Endodermal cell (in vitro differentiated cells): ENCODE data around the gene BCAN. TPM values are rescaled to one million over a fixed set of nuclear protein-coding genes. Genes with fewer than 3 reads are reported as not detected.

Experiments
- DNase-seq: peaks from one replicate; pipeline ENCODE4 v3.0.0-alpha.2; 2017
- H3K27ac ChIP-seq: 2 replicates; pipeline ENCODE4 v1.5.1; 2013; ENCODE audit warnings: mild to moderate bottlenecking, low read depth, low read length, moderate library complexity
- H3K27me3 ChIP-seq: 2 replicates; pipeline ENCODE4 v1.6.1; 2013; ENCODE audit warnings: mild to moderate bottlenecking, low read length, moderate library complexity; ENCODE audit not compliant: insufficient read depth, control insufficient read depth, poor library complexity, severe bottlenecking
- H3K36me3 ChIP-seq: 2 replicates; pipeline ENCODE4 v1.7.0; 2013; ENCODE audit warnings: mild to moderate bottlenecking, low read length, moderate library complexity; ENCODE audit not compliant: control insufficient read depth, insufficient read depth
- H3K4me1 ChIP-seq: one replicate; pipeline ENCODE4 v1.7.0; 2013; ENCODE audit warnings: low read length; ENCODE audit not compliant: control insufficient read depth, insufficient read depth
- H3K4me3 ChIP-seq: 2 replicates; pipeline ENCODE4 v1.5.1; 2013; ENCODE audit warnings: mild to moderate bottlenecking, low read length, moderate library complexity
- H3K9ac ChIP-seq: 2 replicates; pipeline ENCODE4 v1.6.1; 2013; ENCODE audit warnings: mild to moderate bottlenecking, low read length, moderate library complexity; ENCODE audit not compliant: poor library complexity, severe bottlenecking; ENCODE audit errors: extremely low read depth
- H3K9me3 ChIP-seq: 2 replicates; pipeline ENCODE4 v1.6.1; 2013; ENCODE audit warnings: mild to moderate bottlenecking, low read length, moderate library complexity; ENCODE audit not compliant: control insufficient read depth
- H3K27ac Mint-ChIP-seq: 2 replicates; pipeline ENCODE4 v1.8.0; 2020; ENCODE audit warnings: mixed read lengths
- H3K27me3 Mint-ChIP-seq: 2 replicates; pipeline ENCODE4 v1.8.0; 2021; ENCODE audit warnings: mild to moderate bottlenecking, mixed read lengths; ENCODE audit not compliant: insufficient read depth
- H3K36me3 Mint-ChIP-seq: 2 replicates; pipeline ENCODE4 v1.8.0; 2020; ENCODE audit warnings: low read depth, mixed read lengths
- H3K4me1 Mint-ChIP-seq: 2 replicates; pipeline ENCODE4 v1.8.0; 2020; ENCODE audit warnings: mixed read lengths
- H3K4me3 Mint-ChIP-seq: 2 replicates; pipeline ENCODE4 v1.8.0; 2020; ENCODE audit warnings: mild to moderate bottlenecking, moderate library complexity, mixed read lengths
- H3K9me3 Mint-ChIP-seq: 2 replicates; pipeline ENCODE4 v1.8.0; 2020; ENCODE audit warnings: mild to moderate bottlenecking, mixed read lengths
- WGBS, 2 experiments: methylation state at CpG; one replicate each; pipeline versions ENCODE4 v1.1.5 to v1.1.7; 2013; ENCODE audit warnings: missing lambda C conversion rate in 2 of 2, mixed read lengths in 1 of 2; ENCODE audit not compliant: insufficient coverage in 1 of 2, insufficient read length in 1 of 2; 5-methylcytosine and 5-hydroxymethylcytosine counted together
- total RNA-seq, 2 donors: library from RNA; stranded (reverse); fragmentation: NEBNext Ultra II Directional in 1 of 2; extraction: Animal tissue kit (Norgen Biotek cat#: 25700) in 1 of 2; gene quantifications; 2 replicates in 1 of 2; 3 replicates in 1 of 2; pipeline ENCODE4 v1.2.1, GENCODE V29; 2021
- TF ChIP-seq, protein P1 (sequence below): fragments of 200-600 bp; sonication (generic); conservative IDR thresholded peaks from 2 replicates; pipeline ENCODE4 v1.5.0; 2021; ENCODE audit warnings: antibody characterized with exemption, mild to moderate bottlenecking

BCAN gene
- total RNA-seq, 2 donors from 2014 or later = 0.31 TPM; not detected in 1

DNA sequence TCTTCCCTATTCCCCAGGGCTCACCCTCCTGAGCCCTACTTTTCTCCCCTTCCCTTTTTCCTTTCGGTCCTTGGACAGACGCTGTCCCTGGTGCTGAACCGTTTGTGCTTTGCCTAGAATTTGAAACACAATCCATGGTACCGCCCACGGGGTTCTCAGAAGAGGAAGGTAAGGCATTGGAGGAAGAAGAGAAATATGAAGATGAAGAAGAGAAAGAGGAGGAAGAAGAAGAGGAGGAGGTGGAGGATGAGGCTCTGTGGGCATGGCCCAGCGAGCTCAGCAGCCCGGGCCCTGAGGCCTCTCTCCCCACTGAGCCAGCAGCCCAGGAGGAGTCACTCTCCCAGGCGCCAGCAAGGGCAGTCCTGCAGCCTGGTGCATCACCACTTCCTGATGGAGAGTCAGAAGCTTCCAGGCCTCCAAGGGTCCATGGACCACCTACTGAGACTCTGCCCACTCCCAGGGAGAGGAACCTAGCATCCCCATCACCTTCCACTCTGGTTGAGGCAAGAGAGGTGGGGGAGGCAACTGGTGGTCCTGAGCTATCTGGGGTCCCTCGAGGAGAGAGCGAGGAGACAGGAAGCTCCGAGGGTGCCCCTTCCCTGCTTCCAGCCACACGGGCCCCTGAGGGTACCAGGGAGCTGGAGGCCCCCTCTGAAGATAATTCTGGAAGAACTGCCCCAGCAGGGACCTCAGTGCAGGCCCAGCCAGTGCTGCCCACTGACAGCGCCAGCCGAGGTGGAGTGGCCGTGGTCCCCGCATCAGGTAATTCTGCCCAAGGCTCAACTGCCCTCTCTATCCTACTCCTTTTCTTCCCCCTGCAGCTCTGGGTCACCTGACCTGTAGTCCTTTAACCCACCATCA lies 10.4 kb downstream of the BCAN start:
- TF ChIP-seq, protein P1, sequence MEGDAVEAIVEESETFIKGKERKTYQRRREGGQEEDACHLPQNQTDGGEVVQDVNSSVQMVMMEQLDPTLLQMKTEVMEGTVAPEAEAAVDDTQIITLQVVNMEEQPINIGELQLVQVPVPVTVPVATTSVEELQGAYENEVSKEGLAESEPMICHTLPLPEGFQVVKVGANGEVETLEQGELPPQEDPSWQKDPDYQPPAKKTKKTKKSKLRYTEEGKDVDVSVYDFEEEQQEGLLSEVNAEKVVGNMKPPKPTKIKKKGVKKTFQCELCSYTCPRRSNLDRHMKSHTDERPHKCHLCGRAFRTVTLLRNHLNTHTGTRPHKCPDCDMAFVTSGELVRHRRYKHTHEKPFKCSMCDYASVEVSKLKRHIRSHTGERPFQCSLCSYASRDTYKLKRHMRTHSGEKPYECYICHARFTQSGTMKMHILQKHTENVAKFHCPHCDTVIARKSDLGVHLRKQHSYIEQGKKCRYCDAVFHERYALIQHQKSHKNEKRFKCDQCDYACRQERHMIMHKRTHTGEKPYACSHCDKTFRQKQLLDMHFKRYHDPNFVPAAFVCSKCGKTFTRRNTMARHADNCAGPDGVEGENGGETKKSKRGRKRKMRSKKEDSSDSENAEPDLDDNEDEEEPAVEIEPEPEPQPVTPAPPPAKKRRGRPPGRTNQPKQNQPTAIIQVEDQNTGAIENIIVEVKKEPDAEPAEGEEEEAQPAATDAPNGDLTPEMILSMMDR = no peak
- Histone ChIP-seq H3K4me1 (no peaks in the 10 kb centered on the region), H3K9ac (no peak overlapping the region), H3K36me3 (no peaks in the 10 kb centered on the region), H3K27ac (no peak overlapping the region), H3K9me3 (no peaks in the 10 kb centered on the region), H3K27me3 (peaks cover 95% of the 10 kb centered on the region), H3K4me3 (no peak overlapping the region)
- H3K9me3 Mint-ChIP-seq = no peaks in the 10 kb centered on the region
- H3K4me1 Mint-ChIP-seq = peaks cover 15% of the 10 kb centered on the region
- H3K36me3 Mint-ChIP-seq = no peaks in the 10 kb centered on the region
- no peak overlapping the region for H3K4me3 Mint-ChIP-seq
- no peak overlapping the region for H3K27ac Mint-ChIP-seq
- DNase-seq = peak; percentile 92
- WGBS, 2 experiments = 53 to 56% methylated on average over 13 to 16 of the region's 16 CpGs
- H3K27me3 Mint-ChIP-seq = peaks cover 100% of the 10 kb centered on the region

DNA sequence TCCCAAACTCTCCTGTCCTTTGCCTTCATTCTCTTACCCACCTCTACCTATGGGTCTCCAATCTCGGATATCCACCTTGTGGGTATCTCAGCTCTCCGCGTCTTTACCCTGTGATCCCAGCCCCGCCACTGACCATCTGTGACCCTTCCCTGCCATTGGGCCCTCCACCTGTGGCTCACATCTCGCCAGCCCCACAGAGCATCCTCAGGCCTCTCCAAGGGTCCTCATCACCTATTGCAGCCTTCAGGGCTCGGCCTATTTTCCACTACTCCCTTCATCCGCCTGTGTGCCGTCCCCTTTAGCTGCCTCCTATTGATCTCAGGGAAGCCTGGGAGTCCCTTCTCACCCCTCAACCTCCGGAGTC lies 11.1 kb downstream of the BCAN start:
- Histone ChIP-seq H3K27me3 (peaks cover 95% of the 10 kb centered on the region), H3K4me1 (no peaks in the 10 kb centered on the region), H3K9me3 (no peaks in the 10 kb centered on the region), H3K27ac (no peak overlapping the region), H3K4me3 (no peak overlapping the region), H3K36me3 (no peaks in the 10 kb centered on the region), H3K9ac (no peak overlapping the region)
- TF ChIP-seq, protein P1 = no peak
- Mint-ChIP-seq H3K4me1 (peaks cover 15% of the 10 kb centered on the region), H3K36me3 (no peaks in the 10 kb centered on the region), H3K4me3 (no peak overlapping the region), H3K9me3 (no peaks in the 10 kb centered on the region), H3K27me3 (peaks cover 100% of the 10 kb centered on the region), H3K27ac (no peak overlapping the region)
- DNase-seq = no peak
- 87 to 97% methylated on average over 4 to 9 of the region's 9 CpGs for WGBS, 2 experiments

DNA sequence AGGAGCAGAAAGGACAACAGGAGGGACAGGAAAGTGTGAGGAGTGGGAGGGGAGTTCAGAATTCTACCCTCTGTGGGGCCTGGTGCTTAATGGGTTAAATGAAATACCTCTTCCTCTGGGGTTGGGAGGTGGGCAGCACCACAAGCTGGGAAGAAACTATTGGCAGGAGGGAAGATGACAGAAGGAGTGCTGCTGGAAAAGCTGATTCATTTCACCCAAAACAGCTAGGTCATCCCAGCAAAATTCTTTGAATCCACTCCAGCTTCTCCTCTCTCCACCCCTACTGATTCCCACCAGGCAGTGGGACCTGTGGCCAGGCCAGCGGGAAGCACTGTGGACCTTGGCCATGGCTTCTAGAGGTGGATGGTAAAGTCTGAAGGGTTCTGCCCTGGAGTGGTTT lies 12.8 kb downstream of the BCAN start:
- H3K27ac Mint-ChIP-seq = no peak overlapping the region
- H3K27me3 ChIP-seq = peaks cover 98% of the 10 kb centered on the region
- no peak for DNase-seq
- no peak overlapping the region for H3K4me3 ChIP-seq
- peaks cover 99% of the 10 kb centered on the region for H3K27me3 Mint-ChIP-seq
- no peaks in the 10 kb centered on the region for H3K9me3 ChIP-seq
- no peak overlapping the region for H3K27ac ChIP-seq
- H3K9me3 Mint-ChIP-seq = no peaks in the 10 kb centered on the region
- H3K36me3 Mint-ChIP-seq = no peaks in the 10 kb centered on the region
- no peaks in the 10 kb centered on the region for H3K4me1 ChIP-seq
- TF ChIP-seq, protein P1 = no peak
- no peak overlapping the region for H3K9ac ChIP-seq
- no peaks in the 10 kb centered on the region for H3K36me3 ChIP-seq
- H3K4me1 Mint-ChIP-seq = peaks cover 9% of the 10 kb centered on the region
- H3K4me3 Mint-ChIP-seq = no peak overlapping the region
- 95% methylated on average over 1 of the region's 1 CpG; no CpG with 5 or more reads in 1 of the 2 experiments for WGBS, 2 experiments
